RWPE2 (cell line): ENCODE data around the gene ANO9.

Source experiments
- ATAC-seq: fragments of 200-7000 bp; cut with Tn5 transposase; 3 replicates; pipeline ENCODE4 v1.9.1; 2021; ENCODE audit warnings: low read depth
- DNase-seq: peaks from one replicate; pipeline ENCODE4 v3.0.0-alpha.2; 2020; ENCODE audit warnings: low spot score
- H3K27ac ChIP-seq: fragments of 450-650 bp; 2 replicates; pipeline ENCODE4 v1.5.1; 2017; ENCODE audit warnings: mild to moderate bottlenecking; ENCODE audit not compliant: poor library complexity, severe bottlenecking
- H3K27me3 ChIP-seq: fragments of 250-450 bp; sonication (Bioruptor Pico); 2 replicates; pipeline ENCODE4 v1.5.1; 2021; ENCODE audit warnings: mild to moderate bottlenecking, moderate library complexity; ENCODE audit not compliant: insufficient read depth, poor library complexity, severe bottlenecking
- H3K36me3 ChIP-seq: fragments of 250-450 bp; sonication (Bioruptor Pico); 2 replicates; pipeline ENCODE4 v1.5.1; 2020; ENCODE audit warnings: low read depth, mild to moderate bottlenecking, moderate library complexity
- H3K4me1 ChIP-seq: fragments of 250-450 bp; sonication (Bioruptor Pico); 2 replicates; pipeline ENCODE4 v1.5.1; 2021; ENCODE audit warnings: mild to moderate bottlenecking, moderate library complexity; ENCODE audit not compliant: insufficient read depth, poor library complexity, severe bottlenecking
- H3K4me3 ChIP-seq: fragments of 250-450 bp; sonication (Bioruptor Pico); 2 replicates; pipeline ENCODE4 v1.5.1; 2021; ENCODE audit warnings: mild to moderate bottlenecking, moderate library complexity; ENCODE audit not compliant: severe bottlenecking
- H3K9me3 ChIP-seq: fragments of 250-450 bp; sonication (Bioruptor Pico); 2 replicates; pipeline ENCODE4 v1.5.1; 2021; ENCODE audit warnings: mild to moderate bottlenecking, moderate library complexity; ENCODE audit not compliant: severe bottlenecking
- TF ChIP-seq, protein P1 (sequence below): fragments of 450-650 bp; IDR thresholded peaks from one replicate; pipeline ENCODE4 v1.5.1; 2017; ENCODE audit warnings: mild to moderate bottlenecking, moderate library complexity; ENCODE audit not compliant: poor library complexity, severe bottlenecking

ANO9 gene

GRCh38 chr11:379205-380094 is 62.4 kb downstream of the ANO9 start:
- Histone ChIP-seq H3K27me3 (no peaks in the 10 kb centered on the region), H3K4me3 (no peak overlapping the region), H3K27ac (no peak overlapping the region), H3K9me3 (no peaks in the 10 kb centered on the region), H3K36me3 (0 out of 2 replicates have a peak, but pooled peaks cover 9% of the 10 kb centered on the region), H3K4me1 (no peaks in the 10 kb centered on the region)
- DNase-seq (no peak), ATAC-seq (no peak)
- TF ChIP-seq, protein P1, sequence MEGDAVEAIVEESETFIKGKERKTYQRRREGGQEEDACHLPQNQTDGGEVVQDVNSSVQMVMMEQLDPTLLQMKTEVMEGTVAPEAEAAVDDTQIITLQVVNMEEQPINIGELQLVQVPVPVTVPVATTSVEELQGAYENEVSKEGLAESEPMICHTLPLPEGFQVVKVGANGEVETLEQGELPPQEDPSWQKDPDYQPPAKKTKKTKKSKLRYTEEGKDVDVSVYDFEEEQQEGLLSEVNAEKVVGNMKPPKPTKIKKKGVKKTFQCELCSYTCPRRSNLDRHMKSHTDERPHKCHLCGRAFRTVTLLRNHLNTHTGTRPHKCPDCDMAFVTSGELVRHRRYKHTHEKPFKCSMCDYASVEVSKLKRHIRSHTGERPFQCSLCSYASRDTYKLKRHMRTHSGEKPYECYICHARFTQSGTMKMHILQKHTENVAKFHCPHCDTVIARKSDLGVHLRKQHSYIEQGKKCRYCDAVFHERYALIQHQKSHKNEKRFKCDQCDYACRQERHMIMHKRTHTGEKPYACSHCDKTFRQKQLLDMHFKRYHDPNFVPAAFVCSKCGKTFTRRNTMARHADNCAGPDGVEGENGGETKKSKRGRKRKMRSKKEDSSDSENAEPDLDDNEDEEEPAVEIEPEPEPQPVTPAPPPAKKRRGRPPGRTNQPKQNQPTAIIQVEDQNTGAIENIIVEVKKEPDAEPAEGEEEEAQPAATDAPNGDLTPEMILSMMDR = no peak

GRCh38 chr11:377883-378500 is 63.8 kb downstream of the ANO9 start:
- no peaks in the 10 kb centered on the region for H3K27me3 ChIP-seq
- H3K9me3 ChIP-seq = no peaks in the 10 kb centered on the region
- DNase-seq (no peak), ATAC-seq (peak; percentile 26)
- peaks cover 15% of the 10 kb centered on the region for H3K36me3 ChIP-seq
- TF ChIP-seq, protein P1 = no peak
- H3K4me3 ChIP-seq = no peak overlapping the region
- H3K27ac ChIP-seq = no peak overlapping the region
- no peaks in the 10 kb centered on the region for H3K4me1 ChIP-seq

DNA sequence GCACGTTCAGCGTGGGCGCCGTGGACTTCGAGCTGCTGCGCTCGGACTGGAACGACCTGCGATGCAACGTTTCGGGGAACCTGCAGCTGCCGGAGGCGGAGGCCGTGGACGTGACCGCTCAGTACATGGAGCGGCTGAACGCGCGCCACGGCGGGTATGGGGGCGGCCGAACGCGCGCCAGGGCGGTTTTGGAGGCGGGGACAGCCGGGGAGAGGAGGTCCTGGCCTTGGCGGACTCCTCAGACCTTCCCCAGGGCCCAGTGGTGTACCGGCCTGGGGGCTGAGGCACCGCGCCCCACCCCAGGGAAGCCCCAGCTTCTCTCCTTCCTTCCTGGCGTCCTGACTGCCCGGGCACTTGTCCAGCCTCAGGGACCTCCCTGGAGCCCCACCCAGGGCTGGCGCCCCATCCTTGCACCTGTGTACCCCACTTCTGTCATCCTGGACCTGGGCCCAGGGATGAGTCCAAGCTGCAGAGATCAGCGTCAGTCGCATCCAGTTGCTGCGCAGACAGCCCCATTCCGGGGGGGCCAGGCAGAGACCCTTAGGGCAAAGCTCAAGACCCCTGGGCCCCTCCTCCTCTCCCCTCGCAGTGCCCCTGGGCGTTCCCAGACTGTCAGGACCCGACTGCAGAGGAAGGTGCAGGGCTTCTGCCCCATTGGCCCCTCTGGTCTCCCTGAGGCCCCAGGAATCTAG is 64.5 kb downstream of the ANO9 start:
- DNase-seq (no peak), ATAC-seq (no peak)
- no peak overlapping the region for H3K4me3 ChIP-seq
- no peaks in the 10 kb centered on the region for H3K4me1 ChIP-seq
- H3K27me3 ChIP-seq = no peaks in the 10 kb centered on the region
- H3K9me3 ChIP-seq = no peaks in the 10 kb centered on the region
- H3K36me3 ChIP-seq = peaks cover 15% of the 10 kb centered on the region
- TF ChIP-seq, protein P1 = no peak
- no peak overlapping the region for H3K27ac ChIP-seq

DNA sequence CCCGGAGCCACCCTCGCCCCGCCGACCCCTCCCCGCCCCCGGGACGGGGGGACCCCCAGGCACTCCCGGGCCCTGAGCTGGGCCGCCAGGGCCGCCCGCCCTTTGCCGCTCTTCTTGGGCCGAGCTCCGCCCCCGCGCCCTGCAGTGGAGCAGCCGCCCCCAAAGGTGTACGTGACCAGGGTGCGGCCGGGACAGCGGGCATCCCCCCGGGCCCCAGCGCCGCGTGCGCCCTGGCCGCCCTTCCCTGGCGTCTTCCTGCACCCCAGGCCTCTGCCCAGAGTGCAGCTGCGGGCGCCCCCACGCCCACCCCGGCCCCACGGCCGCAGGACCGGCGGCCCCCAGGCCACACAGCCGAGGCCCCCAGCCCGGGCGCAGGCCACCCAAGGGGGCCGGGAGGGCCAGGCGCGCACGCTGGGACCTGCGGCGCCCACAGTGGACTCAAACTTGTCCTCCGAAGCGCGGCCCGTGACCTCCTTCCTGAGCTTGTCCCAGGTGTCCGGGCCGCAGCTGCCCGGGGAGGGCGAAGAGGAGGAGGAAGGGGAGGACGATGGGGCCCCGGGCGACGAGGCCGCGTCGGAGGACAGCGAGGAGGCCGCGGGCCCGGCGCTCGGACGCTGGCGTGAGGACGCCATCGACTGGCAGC is 65.2 kb downstream of the ANO9 start:
- Histone ChIP-seq H3K36me3 (peaks cover 20% of the 10 kb centered on the region), H3K4me1 (no peaks in the 10 kb centered on the region), H3K9me3 (no peaks in the 10 kb centered on the region), H3K27me3 (no peaks in the 10 kb centered on the region), H3K27ac (no peak overlapping the region), H3K4me3 (no peak overlapping the region)
- TF ChIP-seq, protein P1 = no peak
- DNase-seq = no peak
- ATAC-seq = no peak
